Amniotic stem cell (primary cell): ENCODE results near the gene CCDC86.

Experiments used
- DNase-seq: peaks from one replicate; lab custom pipeline; 2025; lab: John Stamatoyannopoulos, UW

The CCDC86 gene

GRCh38 chr11:60852982-60853950 is 11.4 kb downstream of the CCDC86 start:
- no peak for DNase-seq

- DNase-seq = no peak
These were observed 12.4 kb downstream of the CCDC86 start for GRCh38 chr11:60854140-60854846.

- no peak for DNase-seq
These were observed 13.2 kb downstream of the CCDC86 start for GRCh38 chr11:60854847-60855725.

GRCh38 chr11:60855726-60856633 is 14.1 kb downstream of the CCDC86 start, which contains the start of gene PTGDR2:
Gene PTGDR2, minus strand, starts transcription at chr11:60855950. Its CDS starts 2,228 bp downstream, at chr11:60853722.
- DNase-seq = no peak

- no peak for DNase-seq
These were observed 15.7 kb downstream of the CCDC86 start for GRCh38 chr11:60857378-60858232.

- DNase-seq = no peak
These were observed 16.3 kb downstream of the CCDC86 start for GRCh38 chr11:60858236-60858635.

GRCh38 chr11:60858731-60859464 is 17.0 kb downstream of the CCDC86 start:
- no peak for DNase-seq

- DNase-seq = no peak
These were observed 17.8 kb downstream of the CCDC86 start for GRCh38 chr11:60859616-60860250.

GRCh38 chr11:60860943-60861342 is 19.0 kb downstream of the CCDC86 start:
- DNase-seq = no peak

GRCh38 chr11:60862171-60862570 is 20.3 kb downstream of the CCDC86 start:
- no peak for DNase-seq

GRCh38 chr11:60863550-60864521 is 21.9 kb downstream of the CCDC86 start:
- DNase-seq = no peak

GRCh38 chr11:60864856-60865513 is 23.1 kb downstream of the CCDC86 start:
- DNase-seq = no peak

- DNase-seq = no peak
These were observed 25.3 kb downstream of the CCDC86 start, which contains the start of gene ZP1 for GRCh38 chr11:60866911-60867870. Gene ZP1, plus strand, starts transcription at chr11:60867542. Its CDS starts 20 bp downstream, at chr11:60867562.

- no peak for DNase-seq
These were observed 26.2 kb downstream of the CCDC86 start for GRCh38 chr11:60867871-60868681.
